KMS-11 (cell line): Measurements from ENCODE around the gene RAB24.

ENCODE experiments used
- H2AFZ ChIP-seq: fragments of 200-600 bp; sonication (generic); 2 replicates; pipeline ENCODE4 v1.6.1; 2016; ENCODE audit warnings: antibody characterized with exemption, mixed run types, low read depth
- H3K27ac ChIP-seq: fragments of 200-600 bp; sonication (generic); 2 replicates; pipeline ENCODE4 v1.6.1; 2016; ENCODE audit warnings: mild to moderate bottlenecking, mixed run types
- H3K27me3 ChIP-seq: fragments of 200-600 bp; sonication (generic); 2 replicates; pipeline ENCODE4 v1.6.1; 2017; ENCODE audit warnings: mild to moderate bottlenecking, low read depth, mixed run types, moderate library complexity; ENCODE audit not compliant: insufficient read depth
- H3K36me3 ChIP-seq: fragments of 200-600 bp; sonication (generic); 2 replicates; pipeline ENCODE4 v1.6.1; 2017; ENCODE audit warnings: mild to moderate bottlenecking, mixed run types; ENCODE audit not compliant: insufficient read depth
- H3K4me1 ChIP-seq: fragments of 200-600 bp; sonication (generic); 2 replicates; pipeline ENCODE4 v1.6.1; 2016; ENCODE audit warnings: mild to moderate bottlenecking, low read depth, mixed run types; ENCODE audit not compliant: poor library complexity, severe bottlenecking
- H3K4me2 ChIP-seq: fragments of 200-600 bp; sonication (generic); 2 replicates; pipeline ENCODE4 v1.7.0; 2016; ENCODE audit warnings: mild to moderate bottlenecking, mixed run types
- H3K4me3 ChIP-seq: fragments of 200-600 bp; sonication (generic); IDR thresholded peaks from 2 replicates; pipeline ENCODE4 v1.6.1; 2017; ENCODE audit warnings: low read depth, low read length, mixed read lengths; ENCODE audit not compliant: insufficient read depth
- H3K79me2 ChIP-seq: fragments of 200-600 bp; sonication (generic); 2 replicates; pipeline ENCODE4 v1.6.1; 2016; ENCODE audit warnings: low read depth, mixed run types; ENCODE audit not compliant: insufficient read depth
- H3K9ac ChIP-seq: fragments of 200-600 bp; sonication (generic); 2 replicates; pipeline ENCODE4 v1.6.1; 2016; ENCODE audit warnings: mild to moderate bottlenecking, mixed run types
- H4K20me1 ChIP-seq: fragments of 200-600 bp; sonication (generic); 2 replicates; pipeline ENCODE4 v1.6.1; 2016; ENCODE audit warnings: mild to moderate bottlenecking, mixed run types; ENCODE audit not compliant: insufficient read depth
- TF ChIP-seq, protein P1 (sequence below): fragments of 200-600 bp; sonication (generic); conservative IDR thresholded peaks from 2 replicates; pipeline ENCODE4 v1.6.1; 2017; ENCODE audit warnings: low read depth, mild to moderate bottlenecking, antibody characterized with exemption, low read length, moderate library complexity, mixed read lengths

Gene RAB24

DNA sequence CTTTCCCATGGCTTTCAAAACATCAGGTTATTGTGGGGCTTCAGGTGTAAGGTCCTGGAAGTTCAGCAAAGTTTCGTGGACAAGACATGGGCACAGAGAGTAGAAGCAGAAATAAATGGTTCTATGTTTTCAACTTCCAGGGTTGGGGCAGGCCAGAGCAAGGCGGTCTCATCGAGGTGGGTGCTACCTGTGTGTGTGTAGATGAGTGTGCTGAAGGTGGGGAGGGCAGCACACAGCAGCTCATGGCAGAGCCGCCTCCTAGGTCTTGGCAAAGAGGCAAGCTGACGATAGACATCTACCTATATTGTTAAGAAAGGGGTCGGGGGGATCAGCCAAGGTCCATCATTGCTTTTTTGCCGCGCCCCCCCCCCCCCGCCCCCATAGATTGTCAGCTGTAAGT, 3.8 kb downstream of the RAB24 start:
- TF ChIP-seq, protein P1, sequence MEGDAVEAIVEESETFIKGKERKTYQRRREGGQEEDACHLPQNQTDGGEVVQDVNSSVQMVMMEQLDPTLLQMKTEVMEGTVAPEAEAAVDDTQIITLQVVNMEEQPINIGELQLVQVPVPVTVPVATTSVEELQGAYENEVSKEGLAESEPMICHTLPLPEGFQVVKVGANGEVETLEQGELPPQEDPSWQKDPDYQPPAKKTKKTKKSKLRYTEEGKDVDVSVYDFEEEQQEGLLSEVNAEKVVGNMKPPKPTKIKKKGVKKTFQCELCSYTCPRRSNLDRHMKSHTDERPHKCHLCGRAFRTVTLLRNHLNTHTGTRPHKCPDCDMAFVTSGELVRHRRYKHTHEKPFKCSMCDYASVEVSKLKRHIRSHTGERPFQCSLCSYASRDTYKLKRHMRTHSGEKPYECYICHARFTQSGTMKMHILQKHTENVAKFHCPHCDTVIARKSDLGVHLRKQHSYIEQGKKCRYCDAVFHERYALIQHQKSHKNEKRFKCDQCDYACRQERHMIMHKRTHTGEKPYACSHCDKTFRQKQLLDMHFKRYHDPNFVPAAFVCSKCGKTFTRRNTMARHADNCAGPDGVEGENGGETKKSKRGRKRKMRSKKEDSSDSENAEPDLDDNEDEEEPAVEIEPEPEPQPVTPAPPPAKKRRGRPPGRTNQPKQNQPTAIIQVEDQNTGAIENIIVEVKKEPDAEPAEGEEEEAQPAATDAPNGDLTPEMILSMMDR, result no peak
- Histone ChIP-seq H3K4me1 (peaks cover 31% of the 10 kb centered on the region), H2AFZ (no peak overlapping the region), H3K4me2 (no peak overlapping the region), H3K36me3 (no peaks in the 10 kb centered on the region), H3K27me3 (no peaks in the 10 kb centered on the region), H3K9ac (no peak overlapping the region), H3K4me3 (no peak overlapping the region), H3K79me2 (peaks cover 8% of the 10 kb centered on the region; the same call in 1 of the 2 replicates), H4K20me1 (no peaks in the 10 kb centered on the region), H3K27ac (no peak overlapping the region)

DNA sequence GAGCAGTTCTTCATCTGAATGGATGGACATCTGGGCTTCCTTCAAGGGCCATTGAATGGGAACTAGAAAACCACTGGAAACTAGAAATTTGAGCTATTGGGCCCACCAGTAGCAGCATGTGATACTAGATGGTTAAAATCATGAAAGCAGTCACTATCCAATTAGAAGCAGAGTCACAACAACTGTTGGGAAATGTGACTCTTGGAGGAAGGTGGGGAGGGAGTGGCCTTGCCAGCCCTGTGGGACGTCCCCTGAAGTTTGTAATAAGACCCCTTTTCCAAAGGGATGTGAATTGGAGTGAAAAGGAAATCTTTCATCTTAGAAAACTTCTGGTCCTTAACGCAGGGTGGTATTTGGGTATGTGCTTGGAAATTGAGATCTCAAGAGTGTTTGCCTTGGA, 5.6 kb downstream of the RAB24 start:
- TF ChIP-seq, protein P1, result no peak
- Histone ChIP-seq H3K36me3 (no peaks in the 10 kb centered on the region), H4K20me1 (no peaks in the 10 kb centered on the region), H3K27ac (no peak overlapping the region), H3K4me1 (peaks cover 31% of the 10 kb centered on the region), H3K4me3 (no peak overlapping the region), H2AFZ (no peak overlapping the region), H3K4me2 (no peak overlapping the region), H3K9ac (no peak overlapping the region), H3K79me2 (no peaks in the 10 kb centered on the region), H3K27me3 (no peaks in the 10 kb centered on the region)

DNA sequence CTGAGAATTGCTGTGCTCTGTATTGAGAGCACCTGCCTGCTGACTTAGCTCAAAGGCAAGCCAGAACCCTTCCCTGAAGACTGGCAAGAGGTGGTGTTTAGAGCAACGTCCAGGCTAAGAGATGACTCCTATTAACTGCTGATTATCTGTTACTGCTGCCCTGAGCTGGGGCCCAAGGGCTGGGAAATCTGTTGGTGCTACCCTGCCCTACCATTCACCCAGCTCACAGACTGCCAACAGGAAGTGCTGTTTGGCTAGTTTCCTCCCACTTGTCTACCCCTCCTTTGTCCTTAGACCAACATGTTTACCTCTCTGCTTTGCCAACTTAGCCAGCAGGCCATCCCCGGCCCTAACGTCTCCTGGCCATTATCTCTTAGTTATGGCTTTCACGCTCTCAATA, 6.9 kb downstream of the RAB24 start:
- Histone ChIP-seq H3K79me2 (no peaks in the 10 kb centered on the region), H3K4me1 (peaks cover 28% of the 10 kb centered on the region), H3K27ac (no peak overlapping the region), H3K4me3 (no peak overlapping the region), H3K9ac (no peak overlapping the region), H2AFZ (no peak overlapping the region), H3K4me2 (no peak overlapping the region), H4K20me1 (no peaks in the 10 kb centered on the region), H3K27me3 (no peaks in the 10 kb centered on the region), H3K36me3 (no peaks in the 10 kb centered on the region)
- TF ChIP-seq, protein P1, result no peak

DNA sequence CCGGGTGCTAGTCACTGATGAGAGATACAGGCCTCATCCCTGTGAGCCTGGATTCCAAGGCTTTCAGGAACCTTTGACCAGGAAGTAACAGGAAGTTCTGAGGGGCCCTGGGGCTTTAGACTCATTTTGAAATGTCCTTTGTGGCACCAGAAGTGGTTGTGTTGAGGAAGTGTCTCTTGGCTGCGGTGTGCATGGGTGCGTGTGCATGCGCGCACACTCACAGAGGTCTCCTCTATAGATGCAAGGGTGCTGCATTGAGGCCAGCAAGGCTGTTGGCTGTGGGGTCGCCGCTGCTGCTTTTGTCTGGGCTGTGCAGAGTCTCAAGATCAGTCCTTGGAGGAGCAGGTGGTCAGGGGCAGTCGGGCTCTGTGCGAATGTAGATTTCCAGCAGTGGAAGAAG, 7.6 kb downstream of the RAB24 start:
- Histone ChIP-seq H3K27me3 (no peaks in the 10 kb centered on the region), H2AFZ (no peak overlapping the region), H3K4me2 (no peak overlapping the region), H4K20me1 (no peaks in the 10 kb centered on the region), H3K4me1 (peaks cover 28% of the 10 kb centered on the region), H3K79me2 (no peaks in the 10 kb centered on the region), H3K4me3 (no peak overlapping the region), H3K9ac (no peak overlapping the region), H3K27ac (no peak overlapping the region), H3K36me3 (no peaks in the 10 kb centered on the region)
- TF ChIP-seq, protein P1, result no peak
